T-helper 2 cell treated with Interferon-gamma antibody and Interleukin-4, amounts not matched to agents 5 μg/mL and 100 μg/mL, for 36 hours (primary cell): ENCODE results near the gene IQSEC3.

Experiments
- DNase-seq: peaks from one replicate; pipeline ENCODE4 v3.0.0; 2021; ENCODE audit warnings: low spot score
- H3K27ac Mint-ChIP-seq: one replicate; pipeline ENCODE4 v1.8.0; 2021; ENCODE audit warnings: mild to moderate bottlenecking, mixed read lengths
- H3K27me3 Mint-ChIP-seq: one replicate; pipeline ENCODE4 v1.8.0; 2021; ENCODE audit warnings: low read depth, mixed read lengths
- H3K36me3 Mint-ChIP-seq: one replicate; pipeline ENCODE4 v1.8.0; 2021; ENCODE audit warnings: low read depth, mixed read lengths
- H3K4me1 Mint-ChIP-seq: one replicate; pipeline ENCODE4 v1.8.0; 2021; ENCODE audit warnings: low read depth, mixed read lengths
- H3K4me3 Mint-ChIP-seq: one replicate; pipeline ENCODE4 v1.8.0; 2022; ENCODE audit warnings: mild to moderate bottlenecking, moderate library complexity, mixed read lengths
- H3K9me3 Mint-ChIP-seq: one replicate; pipeline ENCODE4 v1.8.0; 2021; ENCODE audit warnings: mixed read lengths

Gene IQSEC3

DNA sequence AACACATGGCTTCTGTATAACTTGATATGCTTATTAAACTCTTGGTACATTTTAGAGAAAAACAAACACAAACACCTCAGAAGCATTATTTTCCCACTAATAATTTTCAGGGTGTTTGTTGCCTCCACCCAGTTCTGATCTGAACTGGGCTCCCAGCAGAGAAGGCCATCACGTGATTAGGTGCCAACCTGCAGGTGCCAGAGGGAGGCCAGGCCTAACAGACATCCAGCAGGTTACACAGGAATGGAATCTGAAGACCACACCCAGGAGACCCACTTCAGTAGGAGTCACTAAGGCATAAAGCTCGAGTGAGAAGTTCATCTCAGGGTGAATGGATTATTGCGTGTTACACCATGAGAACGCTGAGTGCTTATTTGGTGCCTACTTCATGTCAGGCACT lies 138.5 kb downstream of the IQSEC3 start:
- Mint-ChIP-seq H3K36me3 (no peaks in the 10 kb centered on the region), H3K9me3 (no peaks in the 10 kb centered on the region), H3K4me3 (no peak overlapping the region), H3K27me3 (peaks cover 35% of the 10 kb centered on the region), H3K4me1 (no peaks in the 10 kb centered on the region), H3K27ac (no peak overlapping the region)
- no peak for DNase-seq

DNA sequence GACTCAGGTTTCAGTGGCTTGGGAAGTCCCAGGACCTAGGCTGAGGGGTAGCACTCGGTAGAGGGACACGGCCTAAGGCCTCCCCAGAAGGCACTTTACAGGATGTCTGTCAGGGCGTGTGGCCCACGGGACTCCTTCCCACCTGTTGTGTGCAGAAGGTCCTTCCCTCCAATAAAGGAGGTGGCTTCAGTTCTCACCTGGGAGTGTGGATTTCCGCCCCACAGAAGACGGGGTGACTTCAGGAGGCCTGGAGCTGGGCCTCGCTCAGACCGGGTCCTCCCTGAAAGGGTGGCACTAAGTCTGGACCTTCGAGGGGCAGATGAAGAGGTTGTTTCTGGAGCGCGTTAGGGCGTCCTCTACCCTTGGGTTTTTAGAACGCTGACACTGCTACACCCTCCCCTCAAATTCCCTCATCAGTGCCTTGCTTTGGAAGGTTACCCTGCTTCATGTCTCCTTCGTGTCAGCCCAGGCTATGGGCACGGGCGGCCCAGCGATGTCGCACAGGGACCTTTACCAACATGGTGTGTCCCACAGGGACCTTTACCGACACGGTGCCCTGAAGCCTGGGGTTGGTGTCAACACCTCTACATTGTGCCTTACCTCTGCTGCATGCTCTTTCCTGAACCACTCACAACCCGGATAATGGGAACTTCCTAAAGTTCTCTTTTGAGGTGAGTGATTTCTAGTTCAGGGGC lies 140.3 kb downstream of the IQSEC3 start:
- Mint-ChIP-seq H3K27me3 (peaks cover 34% of the 10 kb centered on the region), H3K27ac (no peak overlapping the region), H3K9me3 (no peaks in the 10 kb centered on the region), H3K4me1 (no peaks in the 10 kb centered on the region), H3K36me3 (no peaks in the 10 kb centered on the region), H3K4me3 (no peak overlapping the region)
- no peak for DNase-seq

DNA sequence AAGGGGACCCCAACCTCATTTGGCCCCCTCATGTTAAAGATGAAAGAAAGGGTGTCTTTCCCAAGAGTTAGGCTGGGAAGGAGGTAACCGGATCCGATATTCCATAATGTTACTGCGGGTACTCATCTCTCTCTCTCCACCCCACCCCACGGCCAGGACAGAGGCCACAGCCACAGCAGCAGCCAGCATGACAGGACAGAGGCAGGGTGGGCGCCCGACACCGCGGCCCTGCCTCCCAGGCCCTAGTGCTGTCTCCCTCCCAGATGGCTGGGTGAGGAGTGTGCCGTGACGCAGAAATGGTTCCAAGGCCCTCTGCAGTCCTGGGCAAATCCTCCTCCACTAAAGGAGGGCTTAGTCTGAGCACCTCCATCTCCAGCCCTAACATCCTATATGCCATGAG lies 141.2 kb downstream of the IQSEC3 start:
- H3K27me3 Mint-ChIP-seq = peaks cover 29% of the 10 kb centered on the region
- peaks cover 4% of the 10 kb centered on the region for H3K4me1 Mint-ChIP-seq
- no peak overlapping the region for H3K4me3 Mint-ChIP-seq
- no peak overlapping the region for H3K27ac Mint-ChIP-seq
- H3K9me3 Mint-ChIP-seq = no peaks in the 10 kb centered on the region
- no peak for DNase-seq
- H3K36me3 Mint-ChIP-seq = no peaks in the 10 kb centered on the region

DNA sequence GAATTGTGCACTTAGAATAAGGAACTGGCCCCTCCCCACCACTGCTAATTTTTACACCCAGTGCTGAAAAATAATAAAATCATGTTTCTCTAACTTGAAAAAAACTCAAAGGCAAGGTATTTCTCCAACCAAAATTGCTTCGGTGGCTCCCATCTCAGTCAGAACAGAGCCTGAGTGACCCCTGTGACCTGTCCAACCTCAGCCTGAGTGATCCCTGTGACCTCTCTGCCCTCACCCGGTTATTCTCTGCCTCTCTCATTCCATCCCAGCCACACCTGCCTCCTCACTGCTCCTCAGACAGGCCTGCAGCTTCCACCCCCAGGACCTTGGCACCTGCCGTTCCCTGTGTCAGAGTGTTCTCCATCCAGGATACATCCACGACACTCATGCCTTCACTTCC lies 142.2 kb downstream of the IQSEC3 start:
- Mint-ChIP-seq H3K9me3 (no peaks in the 10 kb centered on the region), H3K27ac (no peak overlapping the region)

DNA sequence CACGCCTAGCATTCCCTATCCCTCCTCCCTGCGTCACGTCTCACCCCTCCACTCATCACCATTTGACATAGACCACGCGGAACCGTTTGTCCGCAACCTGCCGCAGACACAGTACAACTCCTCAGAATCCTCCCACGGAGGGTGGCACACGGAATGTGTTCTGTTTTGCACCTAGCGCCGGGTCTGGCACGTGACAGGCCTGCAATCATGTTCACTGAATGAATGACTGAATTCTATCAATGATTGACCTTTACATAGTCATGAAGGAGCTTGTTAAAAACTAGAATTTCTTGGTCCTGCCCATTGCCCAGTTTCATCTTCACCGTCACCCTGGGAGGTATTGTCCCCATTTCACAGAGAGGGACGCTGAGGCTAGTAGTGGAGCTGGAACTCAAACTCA lies 142.7 kb downstream of the IQSEC3 start:
- peaks cover 4% of the 10 kb centered on the region for H3K4me1 Mint-ChIP-seq
- no peaks in the 10 kb centered on the region for H3K36me3 Mint-ChIP-seq
- no peak overlapping the region for H3K4me3 Mint-ChIP-seq
- no peak overlapping the region for H3K27ac Mint-ChIP-seq
- DNase-seq = no peak
- H3K27me3 Mint-ChIP-seq = peaks cover 35% of the 10 kb centered on the region
- no peaks in the 10 kb centered on the region for H3K9me3 Mint-ChIP-seq

More for the DNA sequence above, 142.2 kb downstream of the IQSEC3 start:
- Mint-ChIP-seq H3K36me3 (no peaks in the 10 kb centered on the region), H3K4me3 (no peak overlapping the region), H3K4me1 (peaks cover 4% of the 10 kb centered on the region), H3K27me3 (peaks cover 36% of the 10 kb centered on the region)
- no peak for DNase-seq

DNA sequence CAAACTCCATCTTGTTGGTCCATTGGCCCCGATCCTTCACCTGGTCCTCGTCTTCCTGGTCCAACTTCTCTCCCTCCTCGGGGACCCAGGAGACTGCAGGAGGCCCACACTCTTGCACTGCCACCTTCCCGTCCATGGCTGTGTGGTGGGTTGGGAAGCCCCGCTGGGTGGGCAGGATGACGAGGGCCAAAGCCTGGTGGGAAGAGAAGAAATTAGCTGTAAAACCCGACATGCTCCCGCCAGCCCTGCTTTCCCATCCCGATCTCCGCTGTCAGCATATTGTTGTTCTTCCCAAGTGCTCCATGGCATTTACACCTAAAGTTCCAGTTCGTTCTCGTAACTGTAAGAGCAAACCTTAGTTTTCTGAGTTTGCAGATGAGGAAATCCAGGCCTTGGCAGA lies 143.3 kb downstream of the IQSEC3 start:
- no peaks in the 10 kb centered on the region for H3K36me3 Mint-ChIP-seq
- H3K27me3 Mint-ChIP-seq = peaks cover 29% of the 10 kb centered on the region
- H3K9me3 Mint-ChIP-seq = no peaks in the 10 kb centered on the region
- no peak for DNase-seq
- peaks cover 4% of the 10 kb centered on the region for H3K4me1 Mint-ChIP-seq
- H3K27ac Mint-ChIP-seq = no peak overlapping the region
- H3K4me3 Mint-ChIP-seq = no peak overlapping the region

DNA sequence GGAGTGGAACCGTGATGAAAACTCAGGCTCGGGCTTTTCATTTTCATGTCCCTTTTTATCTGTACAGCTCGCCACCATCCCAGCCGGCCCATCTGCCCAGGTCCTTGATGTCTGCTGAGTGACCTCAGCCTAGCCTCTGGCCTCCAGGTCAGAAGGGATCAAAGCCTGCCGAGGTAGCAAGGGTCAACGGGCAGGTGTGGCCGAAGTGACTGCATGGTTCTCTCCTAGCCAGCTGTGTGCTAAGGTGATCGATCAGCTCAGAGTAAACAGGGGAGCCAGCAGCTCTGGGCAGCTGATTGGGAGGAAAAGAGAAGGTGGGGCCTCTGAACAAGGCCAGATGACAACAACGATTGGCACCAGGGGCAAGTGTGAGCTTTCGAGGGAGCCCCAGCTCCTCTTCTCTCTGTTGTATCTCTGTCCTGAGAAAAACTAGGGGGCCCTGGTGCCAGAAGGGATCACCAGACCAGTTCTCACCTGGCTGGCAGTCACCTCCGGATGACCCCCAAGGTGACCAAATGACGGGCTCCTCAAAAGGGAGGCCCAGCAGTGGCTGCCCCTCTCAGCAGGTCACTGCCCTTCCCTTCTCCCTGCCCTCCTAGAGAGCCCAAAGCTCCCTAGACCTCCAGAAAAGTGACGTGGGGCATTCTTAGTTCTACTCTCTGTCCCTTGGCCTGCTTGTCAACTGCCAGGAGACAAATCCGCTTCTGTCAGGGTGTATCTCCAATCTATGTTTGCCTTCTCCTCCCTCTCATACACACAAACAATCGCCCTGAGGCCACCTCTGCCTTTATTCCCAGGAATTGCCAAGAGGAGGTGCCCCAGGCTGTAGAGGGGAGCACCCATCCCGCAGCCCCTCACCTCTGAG lies 143.9 kb downstream of the IQSEC3 start:
- Mint-ChIP-seq H3K27me3 (peaks cover 26% of the 10 kb centered on the region), H3K9me3 (no peaks in the 10 kb centered on the region), H3K4me3 (no peak overlapping the region), H3K27ac (no peak overlapping the region), H3K4me1 (peaks cover 4% of the 10 kb centered on the region), H3K36me3 (no peaks in the 10 kb centered on the region)
- DNase-seq = no peak

DNA sequence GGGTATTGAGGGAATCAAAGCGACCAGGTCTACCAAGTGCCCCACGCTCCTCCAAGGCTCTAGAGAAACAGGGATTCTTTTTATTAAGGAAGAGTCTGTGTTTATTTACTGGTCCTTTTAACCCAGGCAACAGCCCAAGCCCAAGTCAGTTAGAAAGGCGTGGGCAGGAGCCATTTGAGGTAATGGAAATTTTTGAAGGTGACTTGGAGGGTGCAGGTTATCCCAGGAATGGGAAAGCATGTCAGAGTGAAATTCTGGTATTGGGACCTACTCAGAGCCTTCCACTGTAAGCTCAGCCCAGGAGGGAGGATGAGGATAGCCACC lies 144.5 kb downstream of the IQSEC3 start:
- H3K36me3 Mint-ChIP-seq = no peaks in the 10 kb centered on the region
- H3K9me3 Mint-ChIP-seq = no peaks in the 10 kb centered on the region
- H3K27ac Mint-ChIP-seq = no peak overlapping the region
- H3K27me3 Mint-ChIP-seq = peaks cover 25% of the 10 kb centered on the region
- no peak overlapping the region for H3K4me3 Mint-ChIP-seq
- peaks cover 4% of the 10 kb centered on the region for H3K4me1 Mint-ChIP-seq
- DNase-seq = no peak

DNA sequence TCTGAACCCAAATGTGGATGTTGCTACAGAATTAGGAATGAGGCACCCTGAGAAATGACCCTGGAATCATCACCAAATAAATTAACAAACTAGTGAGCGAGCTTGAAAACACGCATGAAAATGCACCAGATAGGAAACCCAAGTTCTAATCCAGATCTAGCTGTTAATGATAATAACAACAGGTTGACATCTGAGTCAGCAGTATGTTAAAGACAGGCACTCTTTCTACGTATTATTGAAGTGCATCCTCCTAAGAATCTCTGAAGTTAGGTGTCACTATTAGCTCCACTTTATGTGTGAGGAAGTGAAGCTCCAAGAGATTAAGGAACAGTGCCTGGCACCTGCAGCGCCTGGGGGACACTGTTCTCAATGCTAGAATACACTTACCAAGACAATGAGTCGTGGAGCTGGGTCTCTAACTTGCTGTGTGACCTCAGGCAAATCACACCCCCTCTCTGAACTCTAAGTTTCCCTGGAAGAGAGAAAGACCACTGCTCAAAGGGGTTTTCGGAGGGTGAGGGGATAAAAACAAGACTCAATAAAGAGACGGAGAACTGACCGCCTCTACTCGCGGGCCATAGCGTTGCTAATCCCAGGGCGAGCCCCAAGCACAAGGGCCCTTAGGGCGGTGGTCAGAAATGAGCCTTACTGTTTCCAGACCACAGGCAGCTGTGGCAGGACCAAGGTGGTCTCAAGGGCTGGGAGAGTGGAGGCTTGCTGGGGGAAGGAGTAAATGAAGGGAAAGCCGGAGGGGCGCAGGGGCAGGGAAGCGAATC lies 145.3 kb downstream of the IQSEC3 start:
- no peak for DNase-seq
- Mint-ChIP-seq H3K27me3 (peaks cover 21% of the 10 kb centered on the region), H3K4me1 (peaks cover 4% of the 10 kb centered on the region), H3K36me3 (no peaks in the 10 kb centered on the region), H3K27ac (no peak overlapping the region), H3K9me3 (no peaks in the 10 kb centered on the region), H3K4me3 (no peak overlapping the region)

DNA sequence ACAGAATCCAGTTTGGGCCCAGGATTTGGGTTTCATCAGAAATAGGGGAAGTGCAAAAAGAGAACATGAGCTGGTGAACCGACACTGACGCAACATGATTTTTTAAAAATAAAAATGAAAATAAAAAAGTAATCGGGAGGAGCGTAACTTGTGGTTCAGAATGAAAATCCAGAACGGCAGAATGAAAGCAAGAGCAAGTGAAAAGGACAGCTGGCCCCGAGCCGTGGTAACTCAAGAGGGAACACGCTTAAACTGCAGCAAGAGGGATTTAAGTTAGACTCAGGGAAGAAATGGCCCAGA lies 145.8 kb downstream of the IQSEC3 start:
- no peak for DNase-seq
- H3K36me3 Mint-ChIP-seq = no peaks in the 10 kb centered on the region
- H3K9me3 Mint-ChIP-seq = no peaks in the 10 kb centered on the region
- H3K4me3 Mint-ChIP-seq = no peak overlapping the region
- peaks cover 21% of the 10 kb centered on the region for H3K27me3 Mint-ChIP-seq
- H3K4me1 Mint-ChIP-seq = peaks cover 4% of the 10 kb centered on the region
- H3K27ac Mint-ChIP-seq = no peak overlapping the region

DNA sequence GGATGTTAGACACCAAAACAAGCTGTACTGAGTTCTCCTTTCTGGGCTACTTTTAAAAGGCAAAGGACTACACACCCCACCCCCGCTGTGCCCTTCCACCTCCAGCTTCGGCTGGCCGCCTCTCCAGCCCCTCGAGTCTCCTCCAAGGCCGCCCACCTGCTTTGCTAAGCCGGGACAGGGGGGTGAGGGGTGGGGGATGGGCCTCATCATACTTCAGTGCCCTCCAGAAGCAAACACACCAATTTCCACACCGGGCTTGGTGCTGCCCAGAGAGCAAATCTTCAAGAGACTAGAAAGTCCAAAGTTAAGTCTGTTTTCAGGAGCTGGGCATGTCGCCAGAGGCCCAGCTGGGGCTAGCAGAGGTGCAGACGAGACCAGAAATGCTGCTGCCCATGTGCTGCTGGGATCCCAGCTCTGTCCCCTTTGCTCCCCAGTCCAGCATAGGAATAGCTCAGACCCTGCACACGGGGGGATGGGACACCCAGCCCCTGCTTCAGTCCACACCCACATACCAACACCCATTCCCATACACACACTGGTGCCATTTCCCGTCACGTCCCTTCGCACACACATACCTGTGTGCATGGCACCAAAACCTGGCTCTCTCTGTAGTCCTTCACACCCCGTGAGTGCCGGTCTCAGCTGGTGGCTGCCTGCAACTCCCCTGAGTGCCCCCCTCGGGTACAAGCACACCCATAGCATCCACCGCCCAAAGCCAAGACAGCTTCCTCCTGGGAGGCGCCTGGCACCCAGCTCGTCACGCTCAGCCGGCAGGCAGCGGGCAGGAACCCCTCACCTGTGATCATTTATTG lies 146.4 kb downstream of the IQSEC3 start:
- Mint-ChIP-seq H3K27me3 (peaks cover 21% of the 10 kb centered on the region), H3K36me3 (no peaks in the 10 kb centered on the region), H3K27ac (no peak overlapping the region), H3K9me3 (no peaks in the 10 kb centered on the region), H3K4me1 (peaks cover 4% of the 10 kb centered on the region), H3K4me3 (no peak overlapping the region)
- no peak for DNase-seq

DNA sequence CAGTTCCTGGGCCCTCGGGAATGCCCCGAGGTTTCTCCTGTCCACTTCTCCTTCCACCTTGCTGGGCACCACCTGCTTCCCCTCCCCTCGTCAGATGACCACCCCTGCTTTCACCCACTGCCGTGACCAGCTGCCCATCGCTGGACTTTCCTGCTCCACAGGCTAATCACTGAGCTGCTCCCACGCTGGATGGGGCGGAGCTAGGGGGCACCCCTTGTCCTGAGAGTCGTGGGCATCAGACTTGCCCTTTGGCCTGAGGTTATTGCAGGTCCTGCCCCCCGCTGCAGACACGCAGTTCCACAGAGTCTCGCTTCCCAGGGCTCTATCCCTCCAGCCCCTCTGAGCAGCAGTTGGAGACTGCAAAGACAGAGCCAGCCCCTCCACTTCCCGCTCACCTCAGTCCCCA lies 147.0 kb downstream of the IQSEC3 start:
- peaks cover 4% of the 10 kb centered on the region for H3K4me1 Mint-ChIP-seq

DNA sequence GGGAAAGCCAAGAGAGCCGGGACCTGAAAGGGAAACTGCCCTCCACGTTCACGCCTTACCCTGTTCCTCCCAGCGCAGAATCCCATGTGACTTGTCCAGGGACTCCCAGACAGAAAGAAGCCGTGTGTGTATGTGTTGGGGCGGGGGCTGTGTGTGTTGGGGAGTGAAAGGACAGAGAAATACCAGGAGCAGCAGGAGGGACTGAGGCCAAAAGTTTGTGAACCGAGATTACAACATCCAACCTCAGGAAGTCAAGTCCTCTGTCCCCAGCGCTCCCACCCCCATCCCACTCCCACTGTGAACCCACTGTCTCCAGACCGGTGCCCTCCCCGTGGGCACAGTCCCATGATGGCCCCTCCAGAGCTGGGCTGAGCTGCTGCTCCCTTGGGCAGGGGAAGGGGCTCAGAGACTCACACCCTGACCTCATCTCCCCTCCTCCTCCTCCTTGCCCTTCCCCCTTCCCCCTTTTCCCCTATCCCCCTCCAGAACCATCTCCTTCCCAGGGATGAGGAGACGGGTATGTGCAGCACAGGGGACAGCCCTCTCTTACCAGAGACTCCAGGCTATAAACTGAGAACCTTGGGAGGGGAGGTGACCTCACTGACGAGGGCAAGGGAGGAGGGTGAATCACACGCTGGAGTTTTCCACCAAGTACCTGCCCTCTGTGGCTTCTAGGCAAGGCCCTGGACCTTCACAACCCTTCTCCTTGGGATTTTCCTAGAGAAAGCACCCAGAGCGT lies 147.6 kb downstream of the IQSEC3 start, which contains the start of gene SLC6A12:
Gene SLC6A12 (minus strand): TSS at position 155 of the 739 bp plus-strand sequence. CDS start 4,171 bp downstream, outside the sequence.
- H3K36me3 Mint-ChIP-seq = no peaks in the 10 kb centered on the region
- no peak for DNase-seq
- no peaks in the 10 kb centered on the region for H3K9me3 Mint-ChIP-seq
- H3K4me3 Mint-ChIP-seq = no peak within 1 kb of the TSS
- H3K27me3 Mint-ChIP-seq = peaks cover 21% of the 10 kb centered on the region
- H3K4me1 Mint-ChIP-seq = peaks cover 4% of the 10 kb centered on the region
- H3K27ac Mint-ChIP-seq = no peak within 1 kb of the TSS

More for the DNA sequence above, 147.0 kb downstream of the IQSEC3 start:
- peaks cover 21% of the 10 kb centered on the region for H3K27me3 Mint-ChIP-seq
- no peak overlapping the region for H3K27ac Mint-ChIP-seq
- H3K9me3 Mint-ChIP-seq = no peaks in the 10 kb centered on the region
- no peaks in the 10 kb centered on the region for H3K36me3 Mint-ChIP-seq
- no peak overlapping the region for H3K4me3 Mint-ChIP-seq
- no peak for DNase-seq
